GM19324 (cell line): Measurements from ENCODE around the gene RDH13.
"Not testable (repeated sequence)": the region's sequence is repeated elsewhere in the genome, so short reads cannot be mapped to it uniquely, and the experiment has no call there.

Experiments used
- ATAC-seq: cut with Tn5 transposase; IDR thresholded peaks from one replicate; pipeline ENCODE4 v1.9.1; 2021; ENCODE audit warnings: mild to moderate bottlenecking, moderate library complexity; ENCODE audit not compliant: unreplicated experiment, low FRiP score

Gene RDH13

DNA sequence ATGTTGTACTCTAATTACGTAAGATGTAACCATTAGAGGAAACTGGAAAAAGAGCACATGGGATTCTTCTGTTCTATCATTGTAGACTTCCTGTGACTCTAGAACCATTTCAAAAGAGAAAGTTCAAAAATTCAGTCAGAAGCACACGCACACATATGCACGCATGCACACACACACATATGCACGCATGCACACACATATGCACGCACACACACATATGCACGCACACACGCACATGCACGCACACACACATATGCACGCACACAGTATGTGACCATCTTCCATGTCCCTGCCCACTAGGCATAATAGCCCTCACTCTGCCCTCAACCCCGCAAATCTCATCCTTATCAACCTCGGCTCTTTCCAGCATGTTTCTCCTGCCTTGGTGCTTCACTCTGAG, 38.8 kb downstream of the RDH13 start:
- ATAC-seq, result no peak

DNA sequence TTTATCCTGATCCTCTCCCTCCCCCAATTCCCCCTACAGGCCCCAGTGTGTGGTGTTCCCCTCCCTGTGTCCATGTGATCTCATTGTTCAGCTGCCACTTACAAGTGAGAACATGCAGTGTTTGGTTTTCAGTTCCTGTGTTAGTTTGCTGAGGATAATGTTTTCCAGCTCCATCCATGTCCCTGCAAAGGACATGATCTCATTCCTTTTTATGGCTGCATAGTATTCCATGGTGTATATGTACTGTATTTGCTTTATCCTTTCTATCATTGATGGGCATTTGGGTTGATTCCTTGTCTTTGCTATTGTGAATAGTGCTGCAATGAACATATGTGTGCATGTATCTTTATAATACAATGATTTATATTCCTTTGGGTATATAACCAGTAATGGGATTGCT, 42.6 kb downstream of the RDH13 start:
- not testable (repeated sequence) for ATAC-seq

DNA sequence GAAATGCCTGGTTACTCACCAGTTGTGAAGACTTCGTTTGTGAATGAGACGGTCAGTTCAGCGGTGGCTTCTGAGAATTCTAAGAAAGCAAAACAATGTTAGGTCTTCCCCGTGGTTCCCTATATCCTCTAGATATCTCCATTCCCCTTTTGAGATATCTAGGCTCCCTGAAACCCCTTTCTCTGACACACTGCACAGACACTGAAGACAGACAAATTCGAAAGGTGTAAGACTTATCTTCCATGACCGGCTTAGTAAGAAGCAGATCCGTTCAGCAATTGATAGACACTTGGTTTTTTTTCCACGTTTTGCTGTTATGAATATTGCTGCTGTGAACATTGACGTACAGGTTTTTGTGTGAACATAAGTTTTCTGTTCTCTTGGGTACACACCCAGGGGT, 44.3 kb downstream of the RDH13 start:
- ATAC-seq, result no peak

DNA sequence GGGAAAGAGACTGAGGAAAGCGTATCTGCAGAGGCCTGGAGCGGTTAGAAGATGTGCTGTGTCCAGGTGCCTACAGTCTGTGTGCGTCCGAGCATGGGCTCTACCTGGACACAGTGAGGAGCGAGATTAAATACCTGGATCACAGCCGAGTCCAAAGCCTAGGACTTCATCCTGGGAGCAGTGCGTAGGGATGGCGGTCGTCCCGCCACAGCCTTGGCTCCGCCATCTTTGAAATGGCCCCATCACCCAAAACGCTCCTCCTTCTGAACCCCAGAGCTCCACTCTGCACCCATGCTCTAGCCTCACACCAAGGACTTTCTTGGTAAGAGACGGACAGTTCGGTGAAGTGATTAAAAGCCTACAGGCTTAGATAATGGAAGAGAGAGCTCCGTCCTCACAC, 44.7 kb downstream of the RDH13 start:
- ATAC-seq, result no peak

DNA sequence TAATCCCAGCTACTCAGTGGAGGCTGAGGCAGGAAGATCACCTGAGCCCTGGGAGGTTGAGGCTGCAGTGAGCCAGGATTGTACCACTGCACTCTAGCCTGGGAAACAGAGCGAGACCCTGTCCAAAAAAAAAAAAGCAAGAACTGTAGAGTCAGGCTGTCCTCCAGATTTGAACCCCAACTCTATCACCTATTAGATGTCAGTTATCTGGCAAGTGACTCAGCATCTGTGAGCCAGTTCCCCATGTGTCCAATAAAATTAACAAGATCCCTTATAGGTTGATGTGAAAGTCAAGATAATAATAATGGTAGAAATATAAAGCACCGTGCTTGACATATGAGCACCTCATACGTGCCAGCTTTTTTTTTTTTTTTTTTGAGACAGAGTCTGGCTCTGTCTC, 46.9 kb downstream of the RDH13 start:
- ATAC-seq, result no peak

DNA sequence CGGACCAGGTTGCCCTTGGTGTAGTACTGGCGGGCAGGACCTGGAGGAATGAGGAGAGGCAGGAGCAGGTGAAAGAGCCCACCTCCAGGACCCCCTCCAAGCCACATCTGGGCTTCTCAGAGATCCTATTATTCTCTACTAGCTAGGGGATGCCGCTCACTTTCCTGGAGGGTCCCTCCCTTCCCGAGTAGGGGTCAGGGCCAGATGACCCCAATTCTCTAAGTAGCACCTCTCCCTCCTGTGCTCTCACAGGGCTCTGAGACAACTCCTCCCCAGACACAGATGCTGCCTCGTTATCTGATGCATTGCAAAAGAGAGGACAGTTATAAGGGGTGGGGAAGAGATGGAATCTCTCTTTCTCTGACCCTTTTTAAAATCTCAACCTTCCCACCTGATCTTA, 47.8 kb downstream of the RDH13 start:
- ATAC-seq, result no peak

DNA sequence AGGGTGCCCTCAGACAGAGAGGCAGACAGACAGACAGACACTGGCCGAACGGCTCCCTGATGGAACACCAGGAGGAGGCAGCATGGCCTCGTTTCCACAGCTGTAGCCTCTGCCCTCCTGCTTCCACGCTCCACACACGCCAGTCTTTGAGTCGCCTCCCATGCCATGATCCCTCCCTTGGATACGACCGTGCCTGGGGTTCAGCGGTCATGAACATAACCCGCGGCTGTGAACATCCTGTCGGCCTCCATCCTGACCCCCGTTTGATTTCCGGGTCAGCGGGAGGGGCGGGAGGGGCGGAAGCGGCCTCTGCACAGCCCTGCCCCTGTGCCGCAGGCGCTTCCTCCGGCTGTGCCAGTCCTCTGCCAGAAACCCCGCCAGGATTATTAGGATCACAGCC, 48.2 kb downstream of the RDH13 start:
- ATAC-seq, result no peak

DNA sequence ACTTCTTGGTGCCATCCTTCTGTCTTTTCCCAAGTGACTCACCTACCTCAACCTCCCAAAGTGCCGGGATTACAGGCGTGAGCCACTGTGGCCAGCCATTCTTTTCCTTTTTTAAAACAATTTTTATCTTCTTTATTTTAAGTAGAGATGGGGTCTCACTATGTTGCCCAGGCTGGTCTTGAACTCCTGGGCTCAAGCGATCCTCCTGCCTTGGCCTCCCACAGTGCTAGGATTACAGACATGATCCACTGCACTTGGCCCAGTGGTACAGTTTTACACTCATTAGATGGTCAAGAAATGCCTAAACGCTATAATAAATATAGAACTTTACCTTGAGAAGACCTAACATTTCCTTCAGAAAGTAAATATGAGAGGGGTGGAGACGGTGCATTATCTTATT, 49.4 kb downstream of the RDH13 start:
- no peak for ATAC-seq

DNA sequence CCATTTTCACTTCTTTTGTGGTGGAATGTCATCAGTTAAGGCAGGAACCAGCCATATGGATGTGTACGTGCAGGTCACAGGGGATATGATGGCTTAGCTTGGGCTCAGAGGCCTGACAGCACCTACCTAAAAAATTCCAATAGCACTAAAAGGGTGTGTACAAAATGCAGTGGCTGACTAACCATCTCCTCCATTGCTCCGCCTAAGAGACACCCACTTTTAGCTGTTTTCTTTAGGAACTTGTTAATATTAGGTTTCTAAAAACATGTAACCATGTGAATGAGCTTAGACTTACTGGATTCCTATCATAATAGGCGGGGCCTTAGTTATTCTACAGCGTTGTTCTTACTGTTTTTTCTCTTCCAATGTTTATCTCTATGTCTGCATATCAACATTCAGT, 50.6 kb downstream of the RDH13 start:
- ATAC-seq, result no peak

DNA sequence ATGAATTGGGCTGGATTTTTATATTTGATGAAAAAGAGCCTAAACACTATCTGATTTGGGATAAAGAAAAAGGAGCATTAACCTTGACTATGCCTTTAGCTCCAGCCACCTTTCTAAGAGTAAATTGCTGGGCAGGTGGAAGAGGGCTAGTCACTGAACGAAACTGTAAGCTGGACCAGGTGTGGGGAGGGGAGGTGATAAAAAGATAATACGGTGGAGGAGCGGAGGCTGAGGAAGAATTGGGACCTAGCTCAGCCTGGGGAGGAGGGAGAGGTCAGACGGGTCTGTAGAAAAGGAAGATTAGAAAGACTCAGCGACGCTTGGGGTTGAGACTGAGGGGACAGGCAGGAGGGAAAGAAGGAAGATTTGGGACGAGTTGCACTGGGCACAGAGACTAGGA, 52.4 kb downstream of the RDH13 start:
- ATAC-seq, result not testable (repeated sequence)

DNA sequence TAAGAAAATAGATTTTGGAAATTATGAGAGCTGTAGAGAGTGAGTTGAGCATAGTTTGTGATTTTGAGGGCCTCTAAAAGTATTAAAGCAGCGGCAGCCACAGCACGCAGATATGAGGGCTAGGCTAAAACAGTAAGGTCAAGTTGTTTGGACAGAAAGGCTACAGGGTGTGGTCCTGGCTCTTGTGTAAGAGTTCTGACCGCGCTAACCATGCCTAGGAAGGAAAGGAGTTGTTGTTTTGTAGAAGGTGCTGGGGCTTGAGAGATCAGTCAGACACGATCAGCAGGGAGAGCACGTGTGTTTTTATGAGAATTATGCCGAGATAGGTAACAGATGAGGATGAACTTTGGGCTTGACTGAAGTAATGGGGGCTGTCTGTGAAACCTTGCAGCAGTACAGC, 54.2 kb downstream of the RDH13 start:
- ATAC-seq, result not testable (repeated sequence)

DNA sequence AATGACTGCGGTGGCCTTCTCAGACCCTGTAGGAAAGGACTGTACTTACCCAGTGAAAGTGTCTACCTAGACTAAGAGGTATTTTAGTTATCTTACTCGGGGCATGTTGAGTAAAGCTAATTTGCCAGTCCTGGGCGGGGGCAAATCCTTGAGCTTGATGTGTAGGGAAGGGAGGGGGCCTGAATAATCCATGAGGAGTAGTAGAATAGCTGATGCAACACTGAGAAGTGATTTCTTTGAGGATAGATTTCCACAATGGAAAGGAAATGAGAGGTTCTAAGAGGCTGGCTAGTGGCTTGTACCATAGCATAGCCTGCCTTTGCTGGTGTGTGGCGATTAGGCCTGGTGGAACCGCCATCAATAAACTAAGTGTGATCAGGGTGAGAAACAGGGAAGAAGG, 54.8 kb downstream of the RDH13 start:
- not testable (repeated sequence) for ATAC-seq

DNA sequence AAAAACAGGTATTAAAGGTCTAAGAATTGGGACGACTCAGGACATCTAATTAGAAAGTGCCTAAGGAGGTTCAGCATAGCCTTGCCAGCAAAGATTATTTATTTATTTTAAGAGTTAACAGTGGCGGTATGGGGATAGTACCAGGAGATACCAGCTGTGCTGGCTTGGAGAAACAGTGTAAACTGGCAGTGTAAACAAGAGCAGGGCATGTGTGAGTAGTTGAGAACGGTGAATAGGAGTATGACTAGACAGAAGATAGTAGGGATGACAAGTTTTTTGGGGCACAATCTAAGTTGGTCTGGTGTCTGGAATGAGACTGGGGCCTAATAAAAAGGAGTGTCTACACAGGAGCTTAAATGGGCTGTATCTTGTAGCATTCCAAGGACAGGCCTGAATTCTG, 55.4 kb downstream of the RDH13 start:
- ATAC-seq, result not testable (repeated sequence)

DNA sequence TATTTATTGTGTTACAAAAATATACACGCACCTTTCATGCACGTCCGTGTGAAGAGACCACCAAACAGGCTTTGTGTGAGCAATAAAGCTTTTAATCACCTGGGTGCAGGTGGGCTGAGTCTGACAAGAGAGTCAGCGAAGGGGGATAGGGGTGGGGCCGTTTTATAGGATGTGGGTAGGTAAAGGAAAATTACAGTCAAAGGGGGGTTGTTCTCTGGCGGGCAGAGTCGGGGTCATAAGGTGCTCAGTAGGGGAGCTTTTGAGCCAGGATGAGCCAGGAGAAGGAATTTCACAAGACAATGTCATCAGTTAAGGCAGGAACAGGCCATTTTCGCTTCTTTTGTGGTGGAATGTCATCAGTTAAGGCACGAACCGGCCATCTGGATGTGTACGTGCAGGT, 56.2 kb downstream of the RDH13 start:
- not testable (repeated sequence) for ATAC-seq

DNA sequence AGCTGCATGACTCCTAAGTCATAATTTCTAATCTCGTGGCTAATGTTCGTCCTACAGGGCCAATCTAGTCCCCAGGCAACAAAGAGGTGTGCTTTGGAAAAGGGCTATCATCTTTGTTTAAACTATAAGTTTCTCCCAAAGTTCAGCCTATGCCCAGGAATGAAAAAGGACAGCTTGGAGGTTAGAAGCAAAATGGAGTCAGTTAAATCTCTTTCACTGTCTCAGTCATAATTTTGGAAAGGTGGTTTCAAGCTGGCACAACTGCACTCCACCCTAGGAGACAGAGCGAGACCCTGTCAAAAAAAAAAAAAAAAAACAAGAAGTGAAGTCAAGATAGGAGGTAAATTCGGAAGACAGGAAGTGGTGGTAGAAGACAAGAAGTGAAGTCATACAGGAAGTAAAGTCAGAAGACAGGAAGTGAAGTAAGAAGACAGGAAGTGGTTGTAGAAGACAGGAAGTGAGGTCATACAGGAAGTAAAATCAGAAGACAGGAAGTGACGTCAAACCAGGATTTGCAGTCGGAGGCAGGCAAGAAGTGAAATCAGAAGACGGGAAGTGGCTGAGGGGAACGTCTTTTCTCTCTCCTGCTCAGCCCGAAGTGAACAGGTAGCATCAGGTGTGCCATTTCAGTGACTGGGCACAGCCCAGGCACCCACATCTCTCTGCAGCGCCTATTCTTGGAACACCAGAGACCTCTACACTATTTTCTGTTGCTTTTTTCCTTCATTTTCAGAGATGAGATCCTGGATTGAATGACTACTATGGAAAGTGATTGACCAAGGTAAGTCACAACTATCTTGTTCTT, 57.1 kb downstream of the RDH13 start:
- ATAC-seq, result peak; percentile 86

DNA sequence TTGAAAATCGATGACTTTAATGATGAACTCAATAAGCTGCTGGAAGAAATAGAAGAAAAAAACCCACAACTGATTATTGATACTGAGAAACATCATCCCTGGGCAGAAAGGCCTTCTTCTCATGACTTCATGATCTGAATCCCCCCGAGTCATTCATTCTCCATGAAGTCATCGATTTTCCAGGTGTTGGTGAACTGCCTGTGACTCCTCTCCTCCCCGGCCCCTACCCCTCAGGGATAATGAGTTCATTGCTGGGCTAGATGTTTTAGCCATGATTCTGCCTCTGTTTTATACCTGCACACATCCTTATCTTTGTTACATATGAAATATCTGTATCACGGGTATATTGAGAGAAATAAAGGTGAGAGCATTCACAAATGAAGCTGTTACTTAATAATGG, 62.2 kb downstream of the RDH13 start:
- ATAC-seq, result no peak

DNA sequence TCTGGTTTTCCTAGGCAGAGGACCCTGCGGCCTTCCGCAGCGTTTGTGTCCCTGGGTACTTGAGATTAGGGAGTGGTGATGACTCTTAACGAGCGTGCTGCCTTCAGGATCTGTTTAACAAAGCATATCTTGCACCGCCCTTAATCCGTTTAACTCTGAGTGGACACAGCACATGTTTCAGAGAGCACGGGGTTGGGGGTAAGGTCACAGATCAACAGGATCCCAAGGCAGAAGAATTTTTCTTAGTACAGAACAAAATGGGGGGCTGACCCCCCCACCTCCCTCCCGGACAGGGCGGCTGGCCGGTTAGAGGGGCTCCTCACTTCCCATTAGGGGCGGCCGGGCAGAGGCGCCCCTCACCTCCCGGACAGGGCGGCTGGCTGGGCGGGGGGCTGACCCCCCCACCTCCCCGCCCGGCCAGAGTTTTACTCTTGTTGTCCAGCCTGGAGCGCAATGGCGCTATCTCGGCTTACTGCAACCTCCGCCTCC, 64.2 kb downstream of the RDH13 start:
- not testable (repeated sequence) for ATAC-seq

DNA sequence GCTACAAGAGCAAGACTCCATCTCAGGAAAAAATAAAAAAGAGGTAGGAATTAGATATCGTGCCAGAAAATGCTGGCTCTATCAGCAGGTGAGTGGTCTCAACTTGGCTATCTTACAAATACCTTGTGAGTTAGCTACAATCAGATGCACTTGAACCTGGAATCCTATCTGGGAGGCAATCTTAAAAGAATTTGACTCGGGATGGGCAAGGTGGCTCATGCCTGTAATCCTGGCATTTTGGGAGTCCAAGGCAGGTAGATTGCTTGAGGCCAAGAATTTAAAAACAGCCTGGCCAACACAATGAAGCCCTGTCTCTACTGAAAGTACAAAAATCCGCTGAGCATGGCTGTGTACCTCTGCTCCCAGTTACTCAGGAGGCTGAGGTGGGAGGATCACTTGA, 67.4 kb downstream of the RDH13 start:
- ATAC-seq, result no peak
